HEK293 (cell line): ENCODE measurements around the gene MAML3.

ENCODE experiments used
- CTCF ChIA-PET: fragments of 350-600 bp; formaldehyde crosslinking; extraction: SDS; loops from one replicate; lab custom pipeline; 2021; ENCODE audit warnings: antibody characterized with exemption; lab: Yijun Ruan, JAX
- POLR2A ChIA-PET: fragments of 300-600 bp; formaldehyde crosslinking; extraction: SDS; loops from one replicate; lab custom pipeline; 2020; ENCODE audit warnings: antibody characterized with exemption, inconsistent platforms; lab: Yijun Ruan, JAX
- H3K27ac ChIP-seq: fragments of 200-500 bp; sonication (Bioruptor generic); 2 replicates; pipeline ENCODE4 v1.5.1; 2014; ENCODE audit warnings: low read depth, low read length, control low read depth, inconsistent platforms; ENCODE audit errors: extremely low read depth
- H3K36me3 ChIP-seq, 2 experiments: fragments of 200-500 bp in 1 of 2; sonication (Bioruptor generic) in 1 of 2; 1 replicate in 1 of 2; 2 replicates in 1 of 2; pipeline ENCODE4 v1.5.1; 2014 to 2017; ENCODE audit warnings: inconsistent platforms in 2 of 2, low read length in 2 of 2; ENCODE audit not compliant: control insufficient read depth in 2 of 2, insufficient read depth in 1 of 2
- H3K4me1 ChIP-seq: fragments of 200-500 bp; sonication (Bioruptor generic); 2 replicates; pipeline ENCODE4 v1.5.1; 2014; ENCODE audit warnings: mild to moderate bottlenecking, low read length, inconsistent platforms; ENCODE audit not compliant: control insufficient read depth, insufficient read depth
- H3K4me3 ChIP-seq: 2 replicates; pipeline ENCODE4 v1.5.1; 2011; ENCODE audit warnings: low read depth, mild to moderate bottlenecking, control low read depth, low read length, moderate library complexity
- H3K9me3 ChIP-seq: fragments of 200-500 bp; sonication (Bioruptor generic); 2 replicates; pipeline ENCODE4 v1.5.1; 2014; ENCODE audit warnings: low read depth, low read length, inconsistent platforms; ENCODE audit not compliant: control insufficient read depth, insufficient read depth
- HOXC10 ChIP-seq: sonication (generic); formaldehyde crosslinking; IDR thresholded peaks from 2 replicates; pipeline ENCODE4 v1.8.1; 2023; ENCODE audit warnings: mild to moderate bottlenecking, missing genetic modification reagents
- KLF10 ChIP-seq: fragments of 450-650 bp; IDR thresholded peaks from 2 replicates; pipeline ENCODE4 v1.5.1; 2018; ENCODE audit warnings: missing biosample characterization, mild to moderate bottlenecking, missing genetic modification characterization
- KLF7 ChIP-seq: fragments of 450-650 bp; formaldehyde crosslinking; IDR thresholded peaks from 2 replicates; pipeline ENCODE4 v1.5.1; 2016; ENCODE audit warnings: missing biosample characterization, missing genetic modification characterization, borderline replicate concordance
- OVOL3 ChIP-seq: fragments of 450-650 bp; formaldehyde crosslinking; IDR thresholded peaks from 2 replicates; pipeline ENCODE4 v1.5.1; 2016; ENCODE audit warnings: missing biosample characterization, missing genetic modification characterization
- SALL2 ChIP-seq: fragments of 450-650 bp; formaldehyde crosslinking; IDR thresholded peaks from 2 replicates; pipeline ENCODE4 v1.5.0; 2017; ENCODE audit warnings: missing biosample characterization, mild to moderate bottlenecking, missing genetic modification characterization, borderline replicate concordance
- SETDB1 ChIP-seq: IDR thresholded peaks from one replicate; pipeline ENCODE4 v1.6.1; 2017; ENCODE audit warnings: mild to moderate bottlenecking, low read length, moderate library complexity, mixed read lengths; ENCODE audit not compliant: insufficient read length
- SP3 ChIP-seq: fragments of 450-650 bp; formaldehyde crosslinking; IDR thresholded peaks from 2 replicates; pipeline ENCODE4 v1.5.1; 2016; ENCODE audit warnings: missing biosample characterization, missing genetic modification characterization
- SP7 ChIP-seq: fragments of 450-650 bp; formaldehyde crosslinking; IDR thresholded peaks from 2 replicates; pipeline ENCODE4 v1.5.1; 2016; ENCODE audit warnings: missing biosample characterization, missing genetic modification characterization
- ZEB2 ChIP-seq: fragments of 450-650 bp; formaldehyde crosslinking; IDR thresholded peaks from 2 replicates; pipeline ENCODE4 v1.5.1; 2016; ENCODE audit warnings: missing biosample characterization, missing genetic modification characterization
- ZNF157 ChIP-seq: fragments of 450-650 bp; formaldehyde crosslinking; IDR thresholded peaks from 2 replicates; pipeline ENCODE4 v1.5.1; 2016; ENCODE audit warnings: missing biosample characterization, missing genetic modification characterization
- ZNF202 ChIP-seq: fragments of 450-650 bp; formaldehyde crosslinking; IDR thresholded peaks from 2 replicates; pipeline ENCODE4 v1.5.1; 2016; ENCODE audit warnings: missing biosample characterization, missing genetic modification characterization, borderline replicate concordance
- ZNF37A ChIP-seq: fragments of 450-650 bp; IDR thresholded peaks from 2 replicates; pipeline ENCODE4 v1.5.1; 2018; ENCODE audit warnings: missing biosample characterization, missing genetic modification characterization
- ZNF585B ChIP-seq: fragments of 450-650 bp; formaldehyde crosslinking; IDR thresholded peaks from 2 replicates; pipeline ENCODE4 v1.5.1; 2016; ENCODE audit warnings: missing biosample characterization, missing genetic modification characterization
- ZNF621 ChIP-seq: fragments of 450-650 bp; formaldehyde crosslinking; IDR thresholded peaks from 2 replicates; pipeline ENCODE4 v1.5.1; 2017; ENCODE audit warnings: missing biosample characterization, missing genetic modification characterization
- ZNF677 ChIP-seq: fragments of 450-650 bp; IDR thresholded peaks from 2 replicates; pipeline ENCODE4 v1.5.0; 2018; ENCODE audit warnings: missing biosample characterization, mild to moderate bottlenecking, missing genetic modification characterization, moderate library complexity
- ZNF707 ChIP-seq: fragments of 450-650 bp; formaldehyde crosslinking; IDR thresholded peaks from 2 replicates; pipeline ENCODE4 v1.5.1; 2016; ENCODE audit warnings: missing biosample characterization, missing genetic modification characterization
- ZNF830 ChIP-seq: fragments of 450-650 bp; IDR thresholded peaks from 2 replicates; pipeline ENCODE4 v1.5.0; 2018; ENCODE audit warnings: missing biosample characterization, missing genetic modification characterization, low read depth, mild to moderate bottlenecking, moderate library complexity
- TF ChIP-seq, protein P1 (sequence below): fragments of 450-650 bp; formaldehyde crosslinking; IDR thresholded peaks from 2 replicates; pipeline ENCODE4 v1.5.1; 2016; ENCODE audit warnings: missing biosample characterization, missing genetic modification characterization
- TF ChIP-seq, protein P2 (sequence below): fragments of 450-650 bp; formaldehyde crosslinking; IDR thresholded peaks from 2 replicates; pipeline ENCODE4 v1.5.1; 2016; ENCODE audit warnings: missing biosample characterization, missing genetic modification characterization
- TF ChIP-seq, protein P3 (sequence below): fragments of 450-650 bp; formaldehyde crosslinking; IDR thresholded peaks from 2 replicates; pipeline ENCODE4 v1.5.1; 2016; ENCODE audit warnings: missing biosample characterization, missing genetic modification characterization, low read depth
- TF ChIP-seq, protein P4 (sequence below): fragments of 450-650 bp; formaldehyde crosslinking; IDR thresholded peaks from 2 replicates; pipeline ENCODE4 v1.5.1; 2016; ENCODE audit warnings: missing biosample characterization, missing genetic modification characterization
- TF ChIP-seq, protein P5 (sequence below): fragments of 450-650 bp; formaldehyde crosslinking; IDR thresholded peaks from 2 replicates; pipeline ENCODE4 v1.5.1; 2016; ENCODE audit warnings: missing biosample characterization, missing genetic modification characterization
- TF ChIP-seq, protein P6 (sequence below): sonication (generic); formaldehyde crosslinking; IDR thresholded peaks from 2 replicates; pipeline ENCODE4 v1.8.1; 2022; ENCODE audit warnings: mild to moderate bottlenecking, moderate library complexity, missing genetic modification reagents

Gene MAML3

DNA sequence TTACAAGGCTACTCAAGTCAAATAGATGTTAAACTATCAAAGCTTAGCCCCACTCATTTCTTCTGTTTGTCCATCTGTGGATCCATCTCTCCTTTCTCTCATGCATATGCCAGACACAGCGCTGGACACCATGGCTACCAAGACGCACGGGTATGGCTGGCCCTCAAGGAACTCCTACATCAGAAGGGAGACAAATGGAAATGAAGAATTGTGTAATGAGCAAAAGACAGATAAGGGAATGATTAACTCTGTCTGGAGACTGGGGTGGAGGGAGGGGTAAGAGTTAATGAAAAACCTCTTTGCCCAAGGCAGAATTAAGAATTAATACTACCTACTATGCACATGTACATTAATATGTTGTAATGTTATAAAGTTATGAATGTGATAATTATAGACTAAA lies 400.3 kb downstream of the MAML3 start:
- Histone ChIP-seq H3K36me3 (no peaks in the 10 kb centered on the region), H3K4me3 (no peak overlapping the region)
- TF ChIP-seq ZNF621 (tag by site-specific recombination) = no peak
- TF ChIP-seq ZNF677 (tag by site-specific recombination) = no peak
- TF ChIP-seq ZNF202 (tag by site-specific recombination) = no peak
- TF ChIP-seq, protein P1, sequence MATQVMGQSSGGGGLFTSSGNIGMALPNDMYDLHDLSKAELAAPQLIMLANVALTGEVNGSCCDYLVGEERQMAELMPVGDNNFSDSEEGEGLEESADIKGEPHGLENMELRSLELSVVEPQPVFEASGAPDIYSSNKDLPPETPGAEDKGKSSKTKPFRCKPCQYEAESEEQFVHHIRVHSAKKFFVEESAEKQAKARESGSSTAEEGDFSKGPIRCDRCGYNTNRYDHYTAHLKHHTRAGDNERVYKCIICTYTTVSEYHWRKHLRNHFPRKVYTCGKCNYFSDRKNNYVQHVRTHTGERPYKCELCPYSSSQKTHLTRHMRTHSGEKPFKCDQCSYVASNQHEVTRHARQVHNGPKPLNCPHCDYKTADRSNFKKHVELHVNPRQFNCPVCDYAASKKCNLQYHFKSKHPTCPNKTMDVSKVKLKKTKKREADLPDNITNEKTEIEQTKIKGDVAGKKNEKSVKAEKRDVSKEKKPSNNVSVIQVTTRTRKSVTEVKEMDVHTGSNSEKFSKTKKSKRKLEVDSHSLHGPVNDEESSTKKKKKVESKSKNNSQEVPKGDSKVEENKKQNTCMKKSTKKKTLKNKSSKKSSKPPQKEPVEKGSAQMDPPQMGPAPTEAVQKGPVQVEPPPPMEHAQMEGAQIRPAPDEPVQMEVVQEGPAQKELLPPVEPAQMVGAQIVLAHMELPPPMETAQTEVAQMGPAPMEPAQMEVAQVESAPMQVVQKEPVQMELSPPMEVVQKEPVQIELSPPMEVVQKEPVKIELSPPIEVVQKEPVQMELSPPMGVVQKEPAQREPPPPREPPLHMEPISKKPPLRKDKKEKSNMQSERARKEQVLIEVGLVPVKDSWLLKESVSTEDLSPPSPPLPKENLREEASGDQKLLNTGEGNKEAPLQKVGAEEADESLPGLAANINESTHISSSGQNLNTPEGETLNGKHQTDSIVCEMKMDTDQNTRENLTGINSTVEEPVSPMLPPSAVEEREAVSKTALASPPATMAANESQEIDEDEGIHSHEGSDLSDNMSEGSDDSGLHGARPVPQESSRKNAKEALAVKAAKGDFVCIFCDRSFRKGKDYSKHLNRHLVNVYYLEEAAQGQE (tag by site-specific recombination) = no peak
- TF ChIP-seq, protein P2, sequence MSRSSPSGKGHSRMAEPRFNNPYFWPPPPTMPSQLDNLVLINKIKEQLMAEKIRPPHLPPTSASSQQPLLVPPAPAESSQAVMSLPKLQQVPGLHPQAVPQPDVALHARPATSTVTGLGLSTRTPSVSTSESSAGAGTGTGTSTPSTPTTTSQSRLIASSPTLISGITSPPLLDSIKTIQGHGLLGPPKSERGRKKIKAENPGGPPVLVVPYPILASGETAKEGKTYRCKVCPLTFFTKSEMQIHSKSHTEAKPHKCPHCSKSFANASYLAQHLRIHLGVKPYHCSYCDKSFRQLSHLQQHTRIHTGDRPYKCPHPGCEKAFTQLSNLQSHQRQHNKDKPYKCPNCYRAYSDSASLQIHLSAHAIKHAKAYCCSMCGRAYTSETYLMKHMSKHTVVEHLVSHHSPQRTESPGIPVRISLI (tag by site-specific recombination) = no peak
- TF ChIP-seq SETDB1 = no peak
- no peak for TF ChIP-seq KLF7 (tag by site-specific recombination)
- TF ChIP-seq, protein P3, sequence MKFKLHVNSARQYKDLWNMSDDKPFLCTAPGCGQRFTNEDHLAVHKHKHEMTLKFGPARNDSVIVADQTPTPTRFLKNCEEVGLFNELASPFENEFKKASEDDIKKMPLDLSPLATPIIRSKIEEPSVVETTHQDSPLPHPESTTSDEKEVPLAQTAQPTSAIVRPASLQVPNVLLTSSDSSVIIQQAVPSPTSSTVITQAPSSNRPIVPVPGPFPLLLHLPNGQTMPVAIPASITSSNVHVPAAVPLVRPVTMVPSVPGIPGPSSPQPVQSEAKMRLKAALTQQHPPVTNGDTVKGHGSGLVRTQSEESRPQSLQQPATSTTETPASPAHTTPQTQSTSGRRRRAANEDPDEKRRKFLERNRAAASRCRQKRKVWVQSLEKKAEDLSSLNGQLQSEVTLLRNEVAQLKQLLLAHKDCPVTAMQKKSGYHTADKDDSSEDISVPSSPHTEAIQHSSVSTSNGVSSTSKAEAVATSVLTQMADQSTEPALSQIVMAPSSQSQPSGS (tag by site-specific recombination) = no peak
- TF ChIP-seq KLF10 (tag by site-specific recombination) = no peak
- no peak for TF ChIP-seq SALL2 (tag by site-specific recombination)
- TF ChIP-seq HOXC10 (CRISPR knock-in tag) = no peak
- TF ChIP-seq ZNF585B (tag by site-specific recombination) = no peak
- TF ChIP-seq, all 188 proteins: peak for 0
- POLR2A ChIA-PET = no interaction called here
- H3K4me1 ChIP-seq = no peaks in the 10 kb centered on the region
- no peaks in the 10 kb centered on the region for H3K9me3 ChIP-seq
- CTCF ChIA-PET = no interaction called here
- H3K27ac ChIP-seq = no peak overlapping the region

DNA sequence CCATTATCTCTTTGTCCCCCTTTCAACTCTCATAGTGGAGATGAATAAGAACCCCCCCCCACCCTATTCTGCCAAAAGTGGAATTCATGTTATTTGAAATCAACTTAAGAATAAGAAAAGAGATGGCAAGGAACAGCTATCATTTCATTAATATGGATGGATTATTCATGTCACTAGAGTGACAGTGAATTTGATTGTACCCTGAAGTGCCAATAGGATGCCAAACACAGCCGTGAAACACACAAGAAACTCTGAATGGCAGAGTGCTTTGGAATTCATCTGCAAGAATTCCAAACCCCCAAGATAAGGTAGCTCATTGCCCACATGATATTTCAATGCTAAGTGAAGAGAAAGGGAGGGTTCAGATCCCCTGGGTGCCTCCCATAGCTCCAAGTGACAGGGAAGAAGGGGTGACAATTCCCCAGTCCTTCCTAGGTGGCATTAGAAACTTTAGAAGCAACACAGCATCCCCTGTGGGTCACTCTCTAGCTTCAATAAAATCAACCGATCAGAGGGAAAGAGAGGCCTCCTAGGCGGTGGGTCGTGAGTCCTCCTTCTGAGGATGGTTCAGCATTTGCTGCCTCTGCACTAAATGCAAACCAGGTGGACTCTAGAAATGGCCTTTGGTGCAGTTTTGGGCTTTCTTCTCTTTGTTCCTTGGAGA lies 404.0 kb downstream of the MAML3 start:
- ChIA-PET POLR2A (interaction anchor here (0.6 kb wide), 2 partner anchors 15 to 402 kb away, joined by 3 to 5 read pairs; no protein-coding TSS in a partner anchor), CTCF (interaction anchor here (0.6 to 1.6 kb wide), 2 partner anchors 58 to 116 kb away, joined by 5 to 7 read pairs; no protein-coding TSS in a partner anchor)
- Histone ChIP-seq H3K4me3 (no peak overlapping the region), H3K9me3 (no peaks in the 10 kb centered on the region), H3K27ac (no peak overlapping the region), H3K36me3 (no peaks in the 10 kb centered on the region), H3K4me1 (no peaks in the 10 kb centered on the region)
- no peak for TF ChIP-seq ZNF37A
- TF ChIP-seq, protein P4, sequence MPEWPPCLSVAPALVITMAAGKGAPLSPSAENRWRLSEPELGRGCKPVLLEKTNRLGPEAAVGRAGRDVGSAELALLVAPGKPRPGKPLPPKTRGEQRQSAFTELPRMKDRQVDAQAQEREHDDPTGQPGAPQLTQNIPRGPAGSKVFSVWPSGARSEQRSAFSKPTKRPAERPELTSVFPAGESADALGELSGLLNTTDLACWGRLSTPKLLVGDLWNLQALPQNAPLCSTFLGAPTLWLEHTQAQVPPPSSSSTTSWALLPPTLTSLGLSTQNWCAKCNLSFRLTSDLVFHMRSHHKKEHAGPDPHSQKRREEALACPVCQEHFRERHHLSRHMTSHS (tag by site-specific recombination) = no peak
- no peak for TF ChIP-seq SP7
- no peak for TF ChIP-seq KLF10 (tag by site-specific recombination)
- TF ChIP-seq ZNF157 (tag by site-specific recombination) = no peak
- TF ChIP-seq SP3 (tag by site-specific recombination) = no peak
- TF ChIP-seq ZNF830 (tag by site-specific recombination) = no peak
- TF ChIP-seq, protein P5, sequence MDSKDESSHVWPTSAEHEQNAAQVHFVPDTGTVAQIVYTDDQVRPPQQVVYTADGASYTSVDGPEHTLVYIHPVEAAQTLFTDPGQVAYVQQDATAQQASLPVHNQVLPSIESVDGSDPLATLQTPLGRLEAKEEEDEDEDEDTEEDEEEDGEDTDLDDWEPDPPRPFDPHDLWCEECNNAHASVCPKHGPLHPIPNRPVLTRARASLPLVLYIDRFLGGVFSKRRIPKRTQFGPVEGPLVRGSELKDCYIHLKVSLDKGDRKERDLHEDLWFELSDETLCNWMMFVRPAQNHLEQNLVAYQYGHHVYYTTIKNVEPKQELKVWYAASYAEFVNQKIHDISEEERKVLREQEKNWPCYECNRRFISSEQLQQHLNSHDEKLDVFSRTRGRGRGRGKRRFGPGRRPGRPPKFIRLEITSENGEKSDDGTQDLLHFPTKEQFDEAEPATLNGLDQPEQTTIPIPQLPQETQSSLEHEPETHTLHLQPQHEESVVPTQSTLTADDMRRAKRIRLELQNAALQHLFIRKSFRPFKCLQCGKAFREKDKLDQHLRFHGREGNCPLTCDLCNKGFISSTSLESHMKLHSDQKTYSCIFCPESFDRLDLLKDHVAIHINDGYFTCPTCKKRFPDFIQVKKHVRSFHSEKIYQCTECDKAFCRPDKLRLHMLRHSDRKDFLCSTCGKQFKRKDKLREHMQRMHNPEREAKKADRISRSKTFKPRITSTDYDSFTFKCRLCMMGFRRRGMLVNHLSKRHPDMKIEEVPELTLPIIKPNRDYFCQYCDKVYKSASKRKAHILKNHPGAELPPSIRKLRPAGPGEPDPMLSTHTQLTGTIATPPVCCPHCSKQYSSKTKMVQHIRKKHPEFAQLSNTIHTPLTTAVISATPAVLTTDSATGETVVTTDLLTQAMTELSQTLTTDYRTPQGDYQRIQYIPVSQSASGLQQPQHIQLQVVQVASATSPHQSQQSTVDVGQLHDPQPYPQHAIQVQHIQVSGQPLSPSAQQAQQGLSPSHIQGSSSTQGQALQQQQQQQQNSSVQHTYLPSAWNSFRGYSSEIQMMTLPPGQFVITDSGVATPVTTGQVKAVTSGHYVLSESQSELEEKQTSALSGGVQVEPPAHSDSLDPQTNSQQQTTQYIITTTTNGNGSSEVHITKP (tag by site-specific recombination) = no peak
- no peak for TF ChIP-seq ZNF707 (tag by site-specific recombination)
- TF ChIP-seq, protein P6, sequence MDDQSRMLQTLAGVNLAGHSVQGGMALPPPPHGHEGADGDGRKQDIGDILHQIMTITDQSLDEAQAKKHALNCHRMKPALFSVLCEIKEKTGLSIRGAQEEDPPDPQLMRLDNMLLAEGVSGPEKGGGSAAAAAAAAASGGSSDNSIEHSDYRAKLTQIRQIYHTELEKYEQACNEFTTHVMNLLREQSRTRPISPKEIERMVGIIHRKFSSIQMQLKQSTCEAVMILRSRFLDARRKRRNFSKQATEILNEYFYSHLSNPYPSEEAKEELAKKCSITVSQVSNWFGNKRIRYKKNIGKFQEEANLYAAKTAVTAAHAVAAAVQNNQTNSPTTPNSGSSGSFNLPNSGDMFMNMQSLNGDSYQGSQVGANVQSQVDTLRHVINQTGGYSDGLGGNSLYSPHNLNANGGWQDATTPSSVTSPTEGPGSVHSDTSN = no peak
- TF ChIP-seq ZEB2 = no peak
- TF ChIP-seq KLF7 (tag by site-specific recombination) = no peak
- TF ChIP-seq OVOL3 (tag by site-specific recombination) = no peak
